GM12872 (cell line): ENCODE data around the gene NEMP1.

Experiments used
- TF ChIP-seq, protein P1 (sequence below): IDR thresholded peaks from 3 replicates; pipeline ENCODE4 v1.5.1; 2011; ENCODE audit warnings: low read depth, mild to moderate bottlenecking, low read length, moderate library complexity; ENCODE audit not compliant: insufficient read depth

The NEMP1 gene

GRCh38 chr12:57087010-57087690 lies 8.6 kb upstream of the NEMP1 start:
- TF ChIP-seq, protein P1, sequence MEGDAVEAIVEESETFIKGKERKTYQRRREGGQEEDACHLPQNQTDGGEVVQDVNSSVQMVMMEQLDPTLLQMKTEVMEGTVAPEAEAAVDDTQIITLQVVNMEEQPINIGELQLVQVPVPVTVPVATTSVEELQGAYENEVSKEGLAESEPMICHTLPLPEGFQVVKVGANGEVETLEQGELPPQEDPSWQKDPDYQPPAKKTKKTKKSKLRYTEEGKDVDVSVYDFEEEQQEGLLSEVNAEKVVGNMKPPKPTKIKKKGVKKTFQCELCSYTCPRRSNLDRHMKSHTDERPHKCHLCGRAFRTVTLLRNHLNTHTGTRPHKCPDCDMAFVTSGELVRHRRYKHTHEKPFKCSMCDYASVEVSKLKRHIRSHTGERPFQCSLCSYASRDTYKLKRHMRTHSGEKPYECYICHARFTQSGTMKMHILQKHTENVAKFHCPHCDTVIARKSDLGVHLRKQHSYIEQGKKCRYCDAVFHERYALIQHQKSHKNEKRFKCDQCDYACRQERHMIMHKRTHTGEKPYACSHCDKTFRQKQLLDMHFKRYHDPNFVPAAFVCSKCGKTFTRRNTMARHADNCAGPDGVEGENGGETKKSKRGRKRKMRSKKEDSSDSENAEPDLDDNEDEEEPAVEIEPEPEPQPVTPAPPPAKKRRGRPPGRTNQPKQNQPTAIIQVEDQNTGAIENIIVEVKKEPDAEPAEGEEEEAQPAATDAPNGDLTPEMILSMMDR, result no peak

GRCh38 chr12:57086493-57087009 lies 8.0 kb upstream of the NEMP1 start:
- TF ChIP-seq, protein P1, result peak; percentile 47

DNA sequence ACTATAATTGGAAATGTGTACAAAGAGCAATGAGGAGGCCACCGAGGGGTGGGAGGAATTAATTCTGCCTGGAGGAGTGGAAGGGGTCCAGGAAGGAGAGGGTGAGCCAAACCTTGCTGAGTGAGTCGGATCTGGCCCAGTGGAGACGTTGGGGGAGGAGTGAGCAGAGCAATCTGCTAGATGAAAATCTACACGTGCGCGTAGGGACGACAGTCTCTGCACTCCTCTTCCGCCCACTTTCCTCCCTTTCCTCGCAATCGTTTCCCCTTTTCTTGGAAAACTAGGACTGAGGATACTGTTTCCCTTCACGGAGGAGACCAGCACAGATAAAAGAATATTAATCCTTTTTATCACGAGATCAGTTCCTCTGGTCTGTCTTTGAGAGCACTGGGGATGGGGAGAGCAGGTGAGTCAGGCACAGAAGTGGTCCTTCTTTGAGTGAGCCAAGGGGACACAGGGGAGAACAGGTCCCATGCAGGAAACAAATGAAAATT lies 7.5 kb upstream of the NEMP1 start:
- TF ChIP-seq, protein P1, result no peak

GRCh38 chr12:57080855-57081254 lies 2.3 kb upstream of the NEMP1 start:
- TF ChIP-seq, protein P1, result no peak

DNA sequence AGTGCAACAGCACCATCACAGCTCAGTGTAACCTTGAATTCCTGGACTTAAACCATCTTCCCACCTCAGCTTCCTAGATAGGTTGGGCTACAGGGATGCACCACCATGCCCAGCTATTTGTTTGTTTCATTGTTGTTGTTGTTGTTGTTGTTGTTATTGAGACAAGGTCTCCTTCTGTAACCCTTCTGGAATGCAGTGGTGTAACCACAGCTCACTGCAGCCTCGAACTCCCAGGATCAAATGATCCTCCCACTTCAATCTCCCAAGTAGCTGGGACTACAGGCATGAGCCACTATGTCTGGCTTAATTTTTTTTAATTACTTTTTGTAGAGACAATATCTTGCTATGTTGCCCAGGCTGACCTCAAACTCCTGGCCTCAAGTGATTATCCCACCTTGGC lies 1.2 kb upstream of the NEMP1 start:
- TF ChIP-seq, protein P1, result no peak

GRCh38 chr12:57072661-57073060 lies 5.9 kb downstream of the NEMP1 start:
- TF ChIP-seq, protein P1, result no peak

GRCh38 chr12:57069523-57069922 lies 9.1 kb downstream of the NEMP1 start:
- TF ChIP-seq, protein P1, result peak; percentile 90
